Measurements from ENCODE around the gene SLC26A1. TPM values are rescaled to one million over a fixed set of nuclear protein-coding genes. Genes with fewer than 3 reads are reported as not detected.

SLC26A1 gene
- total and polyA plus RNA-seq, 2 of the 13 experiments (the other 11 are each of a cell fraction or from before 2014, with no cell fraction given), result 5.4 to 22.9 TPM

DNA sequence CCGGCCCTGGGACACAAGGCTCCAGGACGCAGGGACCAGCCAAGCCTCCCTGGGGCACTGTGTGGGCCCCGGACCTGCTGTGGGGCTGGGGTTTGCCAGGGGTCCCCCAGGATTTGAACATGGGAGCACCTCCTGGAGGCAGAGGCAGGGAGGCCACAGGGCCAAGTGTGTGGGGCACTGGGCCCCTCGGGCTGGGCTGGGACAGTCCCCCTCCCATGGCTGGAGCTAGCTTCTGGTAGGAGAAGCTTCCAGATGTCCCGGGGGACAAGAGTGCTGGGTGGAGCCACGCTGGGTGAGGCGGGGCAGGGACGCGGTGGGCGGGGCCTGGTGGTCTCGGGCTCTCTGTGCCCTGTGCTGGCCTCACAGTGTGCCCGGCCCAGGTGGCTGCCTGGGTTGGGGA is 36.8 kb upstream of the SLC26A1 start:
- Histone ChIP-seq H3K4me1 (ENCODE audit: insufficient read depth, low read length) (peaks cover 53% of the 10 kb centered on the region), H3K27me3 (ENCODE audit: control insufficient read depth in 1 of 2, insufficient read depth in 2 of 2, low read length in 2 of 2) (peaks cover 26 to 68% of the 10 kb centered on the region in 2 experiments), H3K4me2 (ENCODE audit: low read depth, low read length) (peak overlapping the region; percentile 59), H3K9ac (ENCODE audit: insufficient read depth, low read depth, low read length) (no peak overlapping the region), H2AFZ (ENCODE audit: low read length) (no peak overlapping the region), H3K36me3 (replicated peaks in 1 of 2; ENCODE audit: control insufficient read depth in 1 of 2, insufficient read depth in 2 of 2, low read length in 2 of 2) (peaks cover 6 to 11% of the 10 kb centered on the region in 2 experiments; a peak in 3 of 5 replicates), H3K27ac (ENCODE audit: extremely low read length, insufficient read depth, low read length) (no peak overlapping the region), H3K79me2 (ENCODE audit: insufficient read depth, low read length) (no peaks in the 10 kb centered on the region), H3K4me3 (replicated peaks in 1 of 3; ENCODE audit: insufficient read depth in 1 of 3, low read depth in 2 of 3, low read length in 3 of 3) (peak overlapping the region in 2 of 3 experiments; percentile 7 to 46; a peak in 1 of 6 replicates), H3K9me3 (ENCODE audit: low read length) (no peaks in the 10 kb centered on the region), H4K20me1 (ENCODE audit: insufficient read depth, low read length) (no peaks in the 10 kb centered on the region; the same call in 1 of the 2 replicates)
- ChIA-PET POLR2A (no interaction called here), CTCF (ENCODE audit: low intra/inter-chr PET ratio, low total read pairs) (no interaction called here)
- no peak for DNase-seq (ENCODE audit: low spot score)
- in situ Hi-C loops (cut with HindIII; ENCODE audit: extremely low pct_ligation_motif_present, low pct_unique_long_range_greater_than_20kb) (no loop called here), intact Hi-C loops (cut with micrococcal nuclease; ENCODE audit: unreplicated experiment) (no loop called here)
- TF ChIP-seq, protein P1, sequence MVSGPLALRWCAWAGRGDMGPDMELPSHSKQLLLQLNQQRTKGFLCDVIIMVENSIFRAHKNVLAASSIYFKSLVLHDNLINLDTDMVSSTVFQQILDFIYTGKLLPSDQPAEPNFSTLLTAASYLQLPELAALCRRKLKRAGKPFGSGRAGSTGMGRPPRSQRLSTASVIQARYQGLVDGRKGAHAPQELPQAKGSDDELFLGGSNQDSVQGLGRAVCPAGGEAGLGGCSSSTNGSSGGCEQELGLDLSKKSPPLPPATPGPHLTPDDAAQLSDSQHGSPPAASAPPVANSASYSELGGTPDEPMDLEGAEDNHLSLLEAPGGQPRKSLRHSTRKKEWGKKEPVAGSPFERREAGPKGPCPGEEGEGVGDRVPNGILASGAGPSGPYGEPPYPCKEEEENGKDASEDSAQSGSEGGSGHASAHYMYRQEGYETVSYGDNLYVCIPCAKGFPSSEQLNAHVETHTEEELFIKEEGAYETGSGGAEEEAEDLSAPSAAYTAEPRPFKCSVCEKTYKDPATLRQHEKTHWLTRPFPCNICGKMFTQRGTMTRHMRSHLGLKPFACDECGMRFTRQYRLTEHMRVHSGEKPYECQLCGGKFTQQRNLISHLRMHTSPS (CRISPR knock-in tag; IDR thresholded peaks at IDR 0.05; ENCODE audit: low read depth), result 0 out of 2 replicates have a peak, but pooled peaks have one; percentile 24
- no peak for TF ChIP-seq ZHX2 (IDR thresholded peaks at IDR 0.05; ENCODE audit: low read depth)
- TF ChIP-seq ZHX2 (CRISPR knock-in tag; IDR thresholded peaks at IDR 0.05; ENCODE audit: borderline replicate concordance), result no peak
- no peak for TF ChIP-seq ATF3 (CRISPR knock-in tag; IDR thresholded peaks at IDR 0.05)
- TF ChIP-seq MTA1 (CRISPR knock-in tag; IDR thresholded peaks at IDR 0.05; ENCODE audit: borderline replicate concordance), result no peak
- BruUV-seq (replicated peaks), result no TSS peak
- peak; percentile 21 for ATAC-seq
- 0% methylated on average over 3 of the region's 12 CpGs for WGBS (ENCODE audit: low lambda C conversion rate)
- no peak for FAIRE-seq

Data from HepG2 (cell line).